Effector CD4-positive, alpha-beta T cell (primary cell): Measurements from ENCODE around the gene TIE1.

Source experiments
- DNase-seq: peaks from one replicate; pipeline ENCODE4 v3.0.0-alpha.2; 2020

The TIE1 gene

GRCh38 chr1:43339584-43340232, 38.9 kb downstream of the TIE1 start:
- DNase-seq = no peak

- no peak for DNase-seq
Observed at GRCh38 chr1:43340559-43340958, 39.8 kb downstream of the TIE1 start.

DNA sequence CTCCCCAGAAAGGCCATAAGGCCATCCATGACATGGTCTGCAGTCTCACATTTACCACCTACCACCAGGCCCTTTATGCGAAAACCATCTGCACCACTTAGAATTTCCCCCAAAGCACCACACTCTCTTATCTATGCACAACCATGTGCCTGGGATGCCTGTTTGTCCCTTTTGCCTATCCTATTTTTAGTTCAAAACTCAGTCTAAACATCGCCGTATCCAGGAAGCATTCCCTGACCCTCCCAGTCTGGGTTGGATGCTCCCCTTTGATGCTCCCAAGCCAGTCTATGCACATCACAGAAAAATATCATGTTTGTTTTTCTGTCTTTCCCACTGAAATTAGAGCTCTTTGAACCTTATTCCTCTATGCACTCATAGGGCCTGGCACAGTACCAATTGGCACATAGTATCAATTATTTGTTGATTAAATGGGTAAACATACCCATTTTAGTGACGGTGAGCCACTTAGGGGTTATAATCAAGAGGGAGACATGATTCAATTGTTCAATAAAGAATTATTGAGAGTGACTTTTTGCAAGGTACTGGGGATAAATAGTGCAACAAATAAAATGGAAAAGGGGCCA, 43.6 kb downstream of the TIE1 start:
- DNase-seq = no peak

DNA sequence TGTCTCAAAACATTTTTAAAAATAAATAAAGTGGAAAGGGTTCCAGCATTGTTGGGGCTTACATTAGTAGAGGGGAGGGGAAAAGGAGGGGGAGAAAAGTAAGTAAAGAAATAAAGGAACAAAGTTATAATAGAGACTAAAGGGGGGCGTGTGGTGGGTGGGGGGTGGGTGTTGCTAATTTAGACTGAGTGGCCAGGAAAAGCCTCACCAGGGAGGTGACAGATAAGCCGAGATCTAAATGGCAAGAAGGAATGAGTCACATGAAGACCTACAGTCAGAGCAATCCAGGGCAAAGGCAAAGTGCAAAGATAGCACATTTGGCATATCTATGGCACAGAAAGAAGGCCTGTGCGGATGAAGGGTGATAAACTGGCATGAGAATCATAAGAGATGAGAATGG, 44.3 kb downstream of the TIE1 start:
- no peak for DNase-seq

- no peak for DNase-seq
Observed at GRCh38 chr1:43346636-43347035, 45.9 kb downstream of the TIE1 start.

DNA sequence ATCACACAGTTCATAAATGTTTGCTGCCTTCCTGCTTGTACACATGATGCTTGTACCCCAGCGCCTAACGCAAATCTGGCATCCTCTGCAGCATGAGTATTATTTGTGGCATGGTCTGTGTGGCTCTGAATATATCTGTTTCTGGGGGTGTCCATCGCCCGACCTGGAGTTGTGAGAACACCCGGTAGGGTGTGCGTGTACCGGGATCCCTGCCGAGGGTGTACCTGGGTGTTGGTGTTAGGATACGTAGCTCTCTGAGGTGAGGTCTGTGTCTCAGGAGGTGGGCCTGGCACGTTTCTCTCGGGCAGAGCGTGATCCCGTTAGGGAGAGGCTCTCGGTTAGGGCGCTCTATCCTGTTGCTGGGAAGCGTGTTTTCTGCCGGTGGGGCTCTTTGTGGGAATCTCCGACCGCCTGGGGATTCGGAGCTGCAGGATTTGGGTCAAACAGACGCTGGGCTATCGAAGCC, 47.6 kb downstream of the TIE1 start:
- no peak for DNase-seq

- peak; percentile 35 for DNase-seq
Observed at GRCh38 chr1:43348809-43349593, 48.2 kb downstream of the TIE1 start.

- DNase-seq = no peak
Observed at GRCh38 chr1:43349594-43350306, 49.0 kb downstream of the TIE1 start.

GRCh38 chr1:43350976-43351375, 50.2 kb downstream of the TIE1 start:
- no peak for DNase-seq

DNA sequence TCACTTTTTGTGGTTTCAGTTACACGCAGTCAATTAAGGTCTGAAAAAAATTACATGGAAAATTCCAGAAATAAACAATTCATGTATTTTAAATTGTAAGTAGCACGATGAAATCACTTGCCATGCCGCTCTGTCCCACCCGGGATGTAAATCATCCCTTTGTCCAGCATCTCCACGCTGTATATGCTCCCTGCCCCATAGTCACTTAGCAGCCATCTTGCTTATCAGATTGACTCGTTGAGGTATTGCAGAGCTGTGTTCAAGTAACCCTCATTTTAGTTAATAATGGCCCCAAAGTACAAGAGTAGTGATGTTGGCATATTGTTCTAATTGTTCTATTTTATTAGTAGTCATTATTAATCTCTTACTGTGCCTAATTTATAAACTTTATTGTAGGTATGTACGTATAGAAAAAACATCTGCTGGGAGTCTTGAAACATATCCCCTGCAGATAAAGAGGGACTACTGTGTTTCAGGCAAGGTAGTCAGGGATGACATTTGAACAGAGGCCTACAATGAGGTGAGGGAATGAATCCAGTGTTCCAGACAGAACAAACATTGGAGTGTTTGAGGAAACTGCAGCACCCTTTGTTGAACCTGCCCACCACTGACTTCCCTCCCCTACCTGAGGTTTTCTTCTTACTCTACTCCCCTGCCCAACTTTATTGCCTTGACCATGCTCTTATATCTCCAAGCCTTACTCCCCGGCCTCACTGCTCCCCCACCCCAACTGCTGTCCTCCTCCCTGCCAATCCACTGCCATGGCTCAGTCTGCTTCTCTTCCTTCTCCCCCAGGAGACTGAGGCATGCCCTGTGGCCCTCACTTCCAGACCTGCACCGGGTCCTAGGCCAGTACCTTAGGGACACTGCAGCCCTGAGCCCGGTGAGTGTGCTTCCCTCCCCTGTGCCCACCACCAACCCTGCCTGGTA, 50.9 kb downstream of the TIE1 start:
- no peak for DNase-seq

DNA sequence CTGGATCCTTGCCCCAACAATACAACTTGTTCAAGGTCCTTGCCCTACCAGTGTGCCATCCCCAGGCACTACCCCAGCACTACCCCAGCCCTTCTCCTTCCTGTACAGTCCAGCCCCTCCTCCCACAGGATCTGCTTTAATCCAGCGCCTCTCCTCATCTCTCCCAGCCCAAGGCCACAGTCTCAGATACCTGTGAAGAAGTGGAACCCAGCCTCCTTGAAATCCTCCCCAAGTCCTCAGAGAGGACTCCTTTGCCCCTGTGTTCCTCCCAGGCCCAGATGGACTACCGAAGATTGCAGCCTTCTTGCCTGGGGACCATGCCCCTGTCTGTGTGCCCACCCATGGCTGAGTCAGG, 51.5 kb downstream of the TIE1 start:
- no peak for DNase-seq

- DNase-seq = no peak
Observed at GRCh38 chr1:43352881-43353280, 52.1 kb downstream of the TIE1 start.

- no peak for DNase-seq
Observed at GRCh38 chr1:43354471-43354870, 53.7 kb downstream of the TIE1 start.

DNA sequence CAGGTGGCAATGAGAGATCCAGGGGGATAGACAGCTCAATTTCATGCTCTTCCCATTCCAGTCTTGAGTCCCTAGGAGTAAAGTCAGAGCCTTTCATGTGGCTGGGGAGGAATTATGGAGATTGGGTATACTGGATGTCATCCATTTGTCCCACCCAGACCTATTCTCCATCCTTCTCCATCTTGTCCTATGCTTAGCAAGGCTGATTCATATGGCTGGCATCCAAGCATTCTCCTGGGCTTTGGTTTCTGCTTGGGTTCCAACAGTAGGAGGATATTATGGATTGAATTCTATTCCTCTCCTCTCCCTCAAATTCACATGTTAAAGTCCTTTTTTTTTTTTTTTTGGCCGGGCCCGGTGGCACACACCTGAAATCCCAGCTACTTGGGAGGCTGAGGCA, 54.2 kb downstream of the TIE1 start:
- DNase-seq = no peak

DNA sequence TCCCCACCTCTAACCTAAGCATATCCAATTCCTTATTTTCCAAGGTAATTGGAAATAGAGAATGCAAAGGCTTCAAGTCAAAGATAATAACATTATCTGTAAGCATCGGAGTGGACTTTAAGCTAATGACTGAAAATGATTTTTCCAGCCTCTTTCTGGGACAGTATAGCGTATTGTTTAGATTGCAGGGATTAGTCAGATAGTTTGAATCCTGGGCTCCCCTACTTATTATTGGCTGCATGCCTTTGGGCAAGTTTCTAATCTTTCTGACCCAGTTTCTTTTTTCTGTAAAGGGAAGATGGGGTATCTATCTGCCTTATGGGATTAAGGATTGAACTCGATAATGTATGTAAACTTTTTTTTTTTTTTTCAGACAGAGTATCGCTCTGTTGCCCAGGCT, 56.5 kb downstream of the TIE1 start:
- no peak for DNase-seq

GRCh38 chr1:43358121-43358745, 57.5 kb downstream of the TIE1 start:
- DNase-seq = no peak

- peak; percentile 98 for DNase-seq
Observed at GRCh38 chr1:43358746-43359693, 58.2 kb downstream of the TIE1 start, which contains the start of gene CDC20. Gene CDC20 (plus strand): TSS chr1:43358981. CDS start chr1:43359216, 235 bp downstream.

GRCh38 chr1:43359696-43360095, 58.9 kb downstream of the TIE1 start:
- DNase-seq = no peak

DNA sequence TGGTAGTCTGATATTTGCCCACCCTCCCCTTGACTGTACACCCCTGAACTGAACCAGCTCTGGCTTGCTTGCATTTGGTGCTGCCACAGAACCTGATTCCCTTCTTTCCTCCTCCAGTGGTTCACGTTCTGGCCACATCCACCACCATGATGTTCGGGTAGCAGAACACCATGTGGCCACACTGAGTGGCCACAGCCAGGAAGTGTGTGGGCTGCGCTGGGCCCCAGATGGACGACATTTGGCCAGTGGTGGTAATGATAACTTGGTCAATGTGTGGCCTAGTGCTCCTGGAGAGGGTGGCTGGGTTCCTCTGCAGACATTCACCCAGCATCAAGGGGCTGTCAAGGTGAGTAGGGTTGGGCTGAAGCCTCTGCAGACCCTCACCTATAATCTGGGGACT, 59.8 kb downstream of the TIE1 start:
- DNase-seq = no peak

- no peak for DNase-seq
Observed at GRCh38 chr1:43363283-43363934, 62.6 kb downstream of the TIE1 start.
